Measurements from ENCODE around the gene NBEA. TPM values are rescaled to one million over a fixed set of nuclear protein-coding genes. Genes with fewer than 3 reads are reported as not detected.

Gene NBEA
- total RNA-seq, 1 experiment from 2014 or later: 3.3 TPM

- POLR2A ChIA-PET: no interaction called here
- DNase-seq (ENCODE audit: low read depth, low spot score) (no peak), ATAC-seq (no peak)
- H3K36me3 ChIP-seq (ENCODE audit: control insufficient read depth, insufficient read depth, low read length): no peaks in the 10 kb centered on the region
- H3K27ac ChIP-seq (ENCODE audit: low read length): no peak overlapping the region
- TF ChIP-seq CTCF (IDR thresholded peaks at IDR 0.05) (no peak), TCF7L2 (IDR thresholded peaks at IDR 0.05; ENCODE audit: low read depth, low read length) (no peak), SIN3A (IDR thresholded peaks at IDR 0.05; ENCODE audit: borderline replicate concordance, insufficient read depth, low read depth, low read length) (no peak), POLR2AphosphoS5 (IDR thresholded peaks at IDR 0.05; ENCODE audit: low read depth, low read length) (no peak), REST (IDR thresholded peaks at IDR 0.05; ENCODE audit: insufficient read depth in 1 of 2, low read depth in 2 of 2, low read length in 1 of 2) (no peak)
- H3K9me3 ChIP-seq (ENCODE audit: control insufficient read depth, insufficient read depth, low read depth, low read length): no peaks in the 10 kb centered on the region
- BruUV-seq (replicated peaks): no TSS peak
- H3K4me1 ChIP-seq (ENCODE audit: control insufficient read depth, insufficient read depth, low read length): no peaks in the 10 kb centered on the region
- in situ Hi-C loops (cut with HindIII; ENCODE audit: low pct_unique_long_range_greater_than_20kb, low sequenced_read_pairs) (no loop called here), intact Hi-C loops (cut with micrococcal nuclease; ENCODE audit: unreplicated experiment) (no loop called here)
- no peak overlapping the region for H3K4me3 ChIP-seq (ENCODE audit: low read depth in 2 of 2, low read length in 2 of 2)
- CTCF ChIA-PET: no interaction called here
- H3K27me3 ChIP-seq (ENCODE audit: control insufficient read depth, insufficient read depth, low read length): no peaks in the 10 kb centered on the region
Observed at GRCh38 chr13:35592457-35592856, 650.4 kb downstream of the NBEA start.

GRCh38 chr13:35593651-35594050 lies 651.6 kb downstream of the NBEA start:
- in situ Hi-C loops (cut with HindIII; ENCODE audit: low pct_unique_long_range_greater_than_20kb, low sequenced_read_pairs) (no loop called here), intact Hi-C loops (cut with micrococcal nuclease; ENCODE audit: unreplicated experiment) (no loop called here)
- no peaks in the 10 kb centered on the region for H3K9me3 ChIP-seq (ENCODE audit: control insufficient read depth, insufficient read depth, low read depth, low read length)
- H3K36me3 ChIP-seq (ENCODE audit: control insufficient read depth, insufficient read depth, low read length): no peaks in the 10 kb centered on the region
- ChIA-PET POLR2A (no interaction called here), CTCF (no interaction called here)
- no TSS peak for BruUV-seq (replicated peaks)
- H3K4me3 ChIP-seq (ENCODE audit: low read depth in 2 of 2, low read length in 2 of 2): no peak overlapping the region
- DNase-seq (ENCODE audit: low read depth, low spot score) (no peak), ATAC-seq (no peak)
- no peak for TF ChIP-seq CTCF (IDR thresholded peaks at IDR 0.05)
- H3K27ac ChIP-seq (ENCODE audit: low read length): no peak overlapping the region
- no peaks in the 10 kb centered on the region for H3K4me1 ChIP-seq (ENCODE audit: control insufficient read depth, insufficient read depth, low read length)
- H3K27me3 ChIP-seq (ENCODE audit: control insufficient read depth, insufficient read depth, low read length): no peaks in the 10 kb centered on the region

- Histone ChIP-seq H3K36me3 (ENCODE audit: control insufficient read depth, insufficient read depth, low read length) (no peaks in the 10 kb centered on the region), H3K9me3 (ENCODE audit: control insufficient read depth, insufficient read depth, low read depth, low read length) (no peaks in the 10 kb centered on the region), H3K27me3 (ENCODE audit: control insufficient read depth, insufficient read depth, low read length) (no peaks in the 10 kb centered on the region), H3K27ac (ENCODE audit: low read length) (no peak overlapping the region), H3K4me3 (ENCODE audit: low read depth in 2 of 2, low read length in 2 of 2) (no peak overlapping the region), H3K4me1 (ENCODE audit: control insufficient read depth, insufficient read depth, low read length) (no peaks in the 10 kb centered on the region)
- CTCF ChIA-PET: no interaction called here
- DNase-seq (ENCODE audit: low read depth, low spot score) (no peak), ATAC-seq (no peak)
- in situ Hi-C loops (cut with HindIII; ENCODE audit: low pct_unique_long_range_greater_than_20kb, low sequenced_read_pairs) (no loop called here), intact Hi-C loops (cut with micrococcal nuclease; ENCODE audit: unreplicated experiment) (no loop called here)
- POLR2A ChIA-PET: no interaction called here
- TF ChIP-seq TCF7L2 (IDR thresholded peaks at IDR 0.05; ENCODE audit: low read depth, low read length) (no peak), SIN3A (IDR thresholded peaks at IDR 0.05; ENCODE audit: borderline replicate concordance, insufficient read depth, low read depth, low read length) (no peak), CTCF (IDR thresholded peaks at IDR 0.05) (no peak), POLR2AphosphoS5 (IDR thresholded peaks at IDR 0.05; ENCODE audit: low read depth, low read length) (no peak), REST (IDR thresholded peaks at IDR 0.05; ENCODE audit: insufficient read depth in 1 of 2, low read depth in 2 of 2, low read length in 1 of 2) (no peak)
- no TSS peak for BruUV-seq (replicated peaks)
Observed at GRCh38 chr13:35594096-35594495, 652.0 kb downstream of the NBEA start.
